ENCODE results near the gene GHITM.

Gene GHITM

GRCh38 chr10:84175436-84175835 lies 36.1 kb downstream of the GHITM start:
- peaks cover 57% of the 10 kb centered on the region for H3K4me1 ChIP-seq (ENCODE audit: control insufficient read depth, low read length)
- H3K27ac ChIP-seq (ENCODE audit: low read depth, low read length), result no peak overlapping the region
- H3K79me2 ChIP-seq (ENCODE audit: control insufficient read depth, low read length), result peaks cover 11% of the 10 kb centered on the region
- H3K9me3 ChIP-seq (ENCODE audit: control insufficient read depth, insufficient read depth, low read length), result no peaks in the 10 kb centered on the region
- H3K27me3 ChIP-seq (ENCODE audit: control insufficient read depth, low read length), result no peaks in the 10 kb centered on the region
- peaks cover 5% of the 10 kb centered on the region; the same call in 1 of the 2 replicates for H3F3A ChIP-seq (ENCODE audit: control insufficient read depth, insufficient read depth)
- H3K4me2 ChIP-seq (ENCODE audit: low read length), result no peak overlapping the region
- H4K20me1 ChIP-seq (ENCODE audit: control insufficient read depth, insufficient read depth, low read depth, low read length), result no peaks in the 10 kb centered on the region
- TF ChIP-seq CTCF (IDR thresholded peaks at IDR 0.05; ENCODE audit: low read depth, low read length, poor library complexity, severe bottlenecking) (no peak), EZH2phosphoT487 (IDR thresholded peaks at IDR 0.05; ENCODE audit: borderline replicate concordance, low read length) (no peak)
- H3K36me3 ChIP-seq (ENCODE audit: control insufficient read depth, low read length), result no peaks in the 10 kb centered on the region; the same call in 1 of the 2 replicates
- no peak overlapping the region for H3K4me3 ChIP-seq (ENCODE audit: low read length)
- no peaks in the 10 kb centered on the region for H3K9me2 ChIP-seq (replicated peaks; ENCODE audit: control insufficient read depth, low read length)

GRCh38 chr10:84176351-84176750 lies 37.0 kb downstream of the GHITM start:
- Histone ChIP-seq H3K4me1 (ENCODE audit: control insufficient read depth, low read length) (peaks cover 55% of the 10 kb centered on the region), H3K27me3 (ENCODE audit: control insufficient read depth, low read length) (no peaks in the 10 kb centered on the region), H3K36me3 (ENCODE audit: control insufficient read depth, low read length) (no peaks in the 10 kb centered on the region; the same call in 1 of the 2 replicates), H4K20me1 (ENCODE audit: control insufficient read depth, insufficient read depth, low read depth, low read length) (no peaks in the 10 kb centered on the region), H3K4me2 (ENCODE audit: low read length) (no peak overlapping the region), H3K9me3 (ENCODE audit: control insufficient read depth, insufficient read depth, low read length) (no peaks in the 10 kb centered on the region), H3K9me2 (replicated peaks; ENCODE audit: control insufficient read depth, low read length) (no peaks in the 10 kb centered on the region), H3K79me2 (ENCODE audit: control insufficient read depth, low read length) (peaks cover 2% of the 10 kb centered on the region), H3F3A (ENCODE audit: control insufficient read depth, insufficient read depth) (peaks cover 5% of the 10 kb centered on the region; the same call in 1 of the 2 replicates), H3K27ac (ENCODE audit: low read depth, low read length) (no peak overlapping the region), H3K4me3 (ENCODE audit: low read length) (no peak overlapping the region)
- TF ChIP-seq EZH2phosphoT487 (IDR thresholded peaks at IDR 0.05; ENCODE audit: borderline replicate concordance, low read length) (no peak), CTCF (IDR thresholded peaks at IDR 0.05; ENCODE audit: low read depth, low read length, poor library complexity, severe bottlenecking) (no peak)

GRCh38 chr10:84176836-84177474 lies 37.6 kb downstream of the GHITM start:
- no peak for TF ChIP-seq CTCF (IDR thresholded peaks at IDR 0.05; ENCODE audit: low read depth, low read length, poor library complexity, severe bottlenecking)
- TF ChIP-seq EZH2phosphoT487 (IDR thresholded peaks at IDR 0.05; ENCODE audit: borderline replicate concordance, low read length), result no peak
- Histone ChIP-seq H3K9me2 (replicated peaks; ENCODE audit: control insufficient read depth, low read length) (no peaks in the 10 kb centered on the region), H3K36me3 (ENCODE audit: control insufficient read depth, low read length) (no peaks in the 10 kb centered on the region), H3K79me2 (ENCODE audit: control insufficient read depth, low read length) (no peaks in the 10 kb centered on the region), H3K4me2 (ENCODE audit: low read length) (peak overlapping the region; percentile 87; the same call in 1 of the 2 replicates), H3K4me1 (ENCODE audit: control insufficient read depth, low read length) (peaks cover 49% of the 10 kb centered on the region), H3F3A (ENCODE audit: control insufficient read depth, insufficient read depth) (peaks cover 5% of the 10 kb centered on the region; the same call in 1 of the 2 replicates), H3K27me3 (ENCODE audit: control insufficient read depth, low read length) (no peaks in the 10 kb centered on the region), H3K27ac (ENCODE audit: low read depth, low read length) (no peak overlapping the region), H3K4me3 (ENCODE audit: low read length) (no peak overlapping the region), H3K9me3 (ENCODE audit: control insufficient read depth, insufficient read depth, low read length) (no peaks in the 10 kb centered on the region), H4K20me1 (ENCODE audit: control insufficient read depth, insufficient read depth, low read depth, low read length) (no peaks in the 10 kb centered on the region)
